Globus pallidus (tissue), 1 donor: ENCODE measurements around the gene DACT3.

Source experiments
- DNase-seq: peaks from one replicate; pipeline ENCODE4 v3.0.0-alpha.2; 2015; ENCODE audit warnings: low spot score

Gene DACT3

GRCh38 chr19:46668662-46669061 is 7.7 kb upstream of the DACT3 start:
- no peak for DNase-seq

- DNase-seq: no peak
Observed at GRCh38 chr19:46665072-46665471, 4.1 kb upstream of the DACT3 start.

- peak; percentile 98 for DNase-seq
Observed at GRCh38 chr19:46661735-46662592, 982 bp upstream of the DACT3 start.

- peak; percentile 39 for DNase-seq
Observed at GRCh38 chr19:46660551-46661019, 397 bp downstream of the DACT3 start.

- peak; percentile 54 for DNase-seq
Observed at GRCh38 chr19:46660008-46660517, 919 bp downstream of the DACT3 start.

- peak; percentile 62 for DNase-seq
Observed at GRCh38 chr19:46659151-46660007, 1.6 kb downstream of the DACT3 start.

- DNase-seq: no peak
Observed at GRCh38 chr19:46656541-46656940, 4.4 kb downstream of the DACT3 start.

- DNase-seq: peak; percentile 94
Observed at GRCh38 chr19:46654621-46655152, 6.3 kb downstream of the DACT3 start.

GRCh38 chr19:46650445-46650844 is 10.5 kb downstream of the DACT3 start:
- no peak for DNase-seq

- no peak for DNase-seq
Observed at GRCh38 chr19:46648961-46649960, 11.7 kb downstream of the DACT3 start.

GRCh38 chr19:46648060-46648960 is 12.7 kb downstream of the DACT3 start:
- DNase-seq: no peak

GRCh38 chr19:46646402-46646801 is 14.6 kb downstream of the DACT3 start:
- no peak for DNase-seq

- DNase-seq: no peak
Observed at GRCh38 chr19:46644720-46645119, 16.3 kb downstream of the DACT3 start.

GRCh38 chr19:46640656-46641055 is 20.3 kb downstream of the DACT3 start:
- DNase-seq: no peak

- DNase-seq: no peak
Observed at GRCh38 chr19:46639358-46640182, 21.4 kb downstream of the DACT3 start.

- DNase-seq: no peak
Observed at GRCh38 chr19:46637224-46637623, 23.8 kb downstream of the DACT3 start.

- no peak for DNase-seq
Observed at GRCh38 chr19:46635920-46636761, 24.8 kb downstream of the DACT3 start, which contains the start of gene GNG8. GNG8 (minus strand) TSS chr19:46636202; CDS start chr19:46634682, 1,520 bp downstream.

- DNase-seq: no peak
Observed at GRCh38 chr19:46634656-46635218, 26.2 kb downstream of the DACT3 start.
